Panc1 (cell line): ENCODE results near the gene PPP4C. TPM values are rescaled to one million over a fixed set of nuclear protein-coding genes. Genes with fewer than 3 reads are reported as not detected.

Source experiments
- ATAC-seq: fragments of 200-7000 bp; cut with Tn5 transposase; 2 replicates; pipeline ENCODE4 v1.9.1; 2020; ENCODE audit warnings: mild to moderate bottlenecking, moderate library complexity
- BruUV-seq: library from RNA; stranded (reverse); fragments of 400-500 nt; replicated peaks from 2 replicates; lab custom pipeline; 2021; lab: Mats Ljungman, UMichigan
- CTCF ChIA-PET: fragments of 300-600 bp; sonication (Branson Sonifier 250); formaldehyde crosslinking; loops from one replicate; lab custom pipeline; 2022; ENCODE audit warnings: antibody characterized with exemption; lab: Charles Lee
- POLR2A ChIA-PET: fragments of 300-600 bp; sonication (Branson Sonifier 250); formaldehyde crosslinking; loops from one replicate; lab custom pipeline; 2022; ENCODE audit warnings: antibody characterized with exemption; lab: Charles Lee
- DNase-seq: peaks from one replicate; pipeline ENCODE4 v3.0.0-alpha.2; 2010; ENCODE audit warnings: low read depth, low spot score
- H3K27ac ChIP-seq: 2 replicates; pipeline ENCODE4 v1.5.1; 2011; ENCODE audit warnings: mild to moderate bottlenecking, low read length, inconsistent platforms
- H3K27me3 ChIP-seq: fragments of 200-500 bp; sonication (Bioruptor generic); 2 replicates; pipeline ENCODE4 v1.6.0; 2014; ENCODE audit warnings: low read length, inconsistent platforms; ENCODE audit not compliant: control insufficient read depth, insufficient read depth
- H3K36me3 ChIP-seq: fragments of 200-500 bp; sonication (Bioruptor generic); 2 replicates; pipeline ENCODE4 v1.5.1; 2014; ENCODE audit warnings: inconsistent platforms, mild to moderate bottlenecking, low read length, moderate library complexity; ENCODE audit not compliant: control insufficient read depth, insufficient read depth
- H3K4me1 ChIP-seq: 2 replicates; pipeline ENCODE4 v1.5.1; 2011; ENCODE audit warnings: inconsistent platforms, mild to moderate bottlenecking, low read length, moderate library complexity; ENCODE audit not compliant: control insufficient read depth, insufficient read depth
- H3K4me3 ChIP-seq, 2 experiments: 2 replicates each; pipeline ENCODE4 v1.5.1; 2011 to 2012; ENCODE audit warnings: low read depth in 2 of 2, low read length in 2 of 2, mild to moderate bottlenecking in 2 of 2, inconsistent platforms in 1 of 2, moderate library complexity in 1 of 2
- H3K9me3 ChIP-seq: fragments of 200-500 bp; sonication (Bioruptor generic); 2 replicates; pipeline ENCODE4 v1.5.1; 2014; ENCODE audit warnings: low read depth, mild to moderate bottlenecking, inconsistent platforms, low read length, moderate library complexity; ENCODE audit not compliant: control insufficient read depth, insufficient read depth
- CTCF ChIP-seq: fragments of 450-650 bp; IDR thresholded peaks from 2 replicates; pipeline ENCODE4 v1.5.1; 2017; ENCODE audit warnings: mild to moderate bottlenecking
- POLR2AphosphoS5 ChIP-seq: IDR thresholded peaks from 2 replicates; pipeline ENCODE4 v1.6.1; 2012; ENCODE audit warnings: mild to moderate bottlenecking, low read depth, low read length, moderate library complexity
- REST ChIP-seq, 2 experiments: IDR thresholded peaks; 2 replicates each; pipeline ENCODE4 v1.6.1; 2011 to 2012; ENCODE audit warnings: low read depth in 2 of 2, control low read depth in 1 of 2, low read length in 1 of 2, mild to moderate bottlenecking in 1 of 2, moderate library complexity in 1 of 2; ENCODE audit not compliant: insufficient read depth in 1 of 2
- SIN3A ChIP-seq: IDR thresholded peaks from 2 replicates; pipeline ENCODE4 v1.6.1; 2012; ENCODE audit warnings: low read depth, mild to moderate bottlenecking, low read length, moderate library complexity, borderline replicate concordance; ENCODE audit not compliant: insufficient read depth
- TCF7L2 ChIP-seq: IDR thresholded peaks from 2 replicates; pipeline ENCODE4 v1.6.1; 2011; ENCODE audit warnings: mild to moderate bottlenecking, low read depth, low read length, inconsistent platforms
- in situ Hi-C: cut with HindIII; loops from 2 replicates; pipeline ENCODE4 v1.10.0; 2016; ENCODE audit warnings: low sequenced_read_pairs, low pct_unique_long_range_greater_than_20kb
- intact Hi-C: fragments of 100-400 bp; cut with micrococcal nuclease; formaldehyde crosslinking; loops from one replicate; pipeline ENCODE4 v1.10.0; 2022; ENCODE audit not compliant: unreplicated experiment
- total RNA-seq: library from RNA; stranded (reverse); gene quantifications from one replicate; pipeline ENCODE4 v1.2.1, GENCODE V29; 2021; ENCODE audit not compliant: unreplicated experiment

Gene PPP4C
- total RNA-seq, 1 experiment from 2014 or later: 186 TPM

GRCh38 chr16:30077656-30078055 lies 1.9 kb downstream of the PPP4C start:
- CTCF ChIA-PET: interaction anchor here (0.6 kb wide), 1 partner anchor 47 kb away, joined by 13 read pairs; the partner anchor contains the start of gene TLCD3B
- in situ Hi-C loops (no loop called here), intact Hi-C loops (no loop called here)
- ATAC-seq (no peak), DNase-seq (no peak)
- no peaks in the 10 kb centered on the region for H3K9me3 ChIP-seq
- H3K36me3 ChIP-seq: peaks cover 5% of the 10 kb centered on the region; the same call in 1 of the 2 replicates
- POLR2A ChIA-PET: no interaction called here
- TF ChIP-seq POLR2AphosphoS5 (no peak), SIN3A (no peak), TCF7L2 (no peak), REST (IDR thresholded peaks at IDR 0.05; ENCODE audit: insufficient read depth in 1 of 2, low read depth in 2 of 2, low read length in 1 of 2) (no peak)
- peak overlapping the region; percentile 92; the same call in 1 of the 2 replicates for H3K27ac ChIP-seq
- peak overlapping the region; percentile 87 to 88; a peak in 3 of 4 replicates for H3K4me3 ChIP-seq
- peaks cover 13% of the 10 kb centered on the region for H3K4me1 ChIP-seq
- no TSS peak for BruUV-seq
- H3K27me3 ChIP-seq: no peaks in the 10 kb centered on the region

GRCh38 chr16:30078744-30079143 lies 3.0 kb downstream of the PPP4C start:
- CTCF ChIA-PET: interaction anchor here (0.9 kb wide), 1 partner anchor 13 kb away, joined by 4 read pairs; the partner anchor contains the start of gene TBX6
- Histone ChIP-seq H3K27me3 (no peaks in the 10 kb centered on the region), H3K9me3 (no peaks in the 10 kb centered on the region), H3K27ac (no peak overlapping the region), H3K36me3 (peaks cover 5% of the 10 kb centered on the region; the same call in 1 of the 2 replicates), H3K4me3 (no peak overlapping the region), H3K4me1 (peaks cover 13% of the 10 kb centered on the region)
- TF ChIP-seq SIN3A: no peak
- TF ChIP-seq POLR2AphosphoS5: no peak
- TF ChIP-seq TCF7L2: no peak
- no peak for TF ChIP-seq REST (IDR thresholded peaks at IDR 0.05; ENCODE audit: insufficient read depth in 1 of 2, low read depth in 2 of 2, low read length in 1 of 2)
- no peak for TF ChIP-seq CTCF
- DNase-seq (no peak), ATAC-seq (no peak)
- POLR2A ChIA-PET: interaction anchor here (0.7 kb wide), 1 partner anchor 45 kb away, joined by 4 read pairs; the partner anchor contains the start of gene MAPK3
- in situ Hi-C loops: no loop called here
- intact Hi-C loops: no loop called here
- no TSS peak for BruUV-seq
